CD4-positive, alpha-beta T cell (primary cell): ENCODE results near the gene RNF113B. TPM values are rescaled to one million over a fixed set of nuclear protein-coding genes. Genes with fewer than 3 reads are reported as not detected.

Experiments
- ATAC-seq: fragments of 200-7000 bp; cut with Tn5 transposase; one replicate; pipeline ENCODE4 v1.10.0; 2022; ENCODE audit warnings: mild to moderate bottlenecking; ENCODE audit not compliant: poor library complexity
- CTCF ChIA-PET: fragments of 350-600 bp; sonication (Branson Sonifier 250); formaldehyde crosslinking; loops from one replicate; lab custom pipeline; 2021; ENCODE audit warnings: antibody characterized with exemption, inconsistent platforms; lab: Charles Lee
- POLR2A ChIA-PET: fragments of 350-600 bp; sonication (Branson Sonifier 250); formaldehyde crosslinking; loops from one replicate; lab custom pipeline; 2021; ENCODE audit warnings: antibody characterized with exemption, inconsistent platforms; lab: Charles Lee
- DNase-seq, 14 experiments: peaks; one replicate each; pipeline ENCODE4 v3.0.0-alpha.2; 2013 to 2020; ENCODE audit warnings: mixed read lengths in 2 of 14
- H3K27ac ChIP-seq, 2 donors: one replicate each; pipeline versions ENCODE4 v1.5.1 to v1.7.0; 2013; ENCODE audit warnings: low read length in 2 of 2, low read depth in 1 of 2, mild to moderate bottlenecking in 1 of 2
- H3K27me3 ChIP-seq, 2 experiments: 1 replicate in 1 of 2; 2 replicates in 1 of 2; pipeline versions ENCODE4 v1.6.1 to v1.7.0; 2013; ENCODE audit warnings: low read length in 2 of 2, control low read depth in 1 of 2, mild to moderate bottlenecking in 1 of 2, moderate library complexity in 1 of 2; ENCODE audit not compliant: insufficient read depth in 2 of 2, control insufficient read depth in 1 of 2
- H3K36me3 ChIP-seq: one replicate; pipeline ENCODE4 v1.6.1; 2013; ENCODE audit warnings: low read length, control low read depth; ENCODE audit not compliant: insufficient read depth
- H3K4me1 ChIP-seq: one replicate; pipeline ENCODE4 v1.6.1; 2013; ENCODE audit warnings: low read length, control low read depth; ENCODE audit not compliant: insufficient read depth
- H3K4me3 ChIP-seq: one replicate; pipeline ENCODE4 v1.5.1; 2013; ENCODE audit warnings: mild to moderate bottlenecking, low read length, moderate library complexity
- H3K9me3 ChIP-seq, 2 experiments: 1 replicate in 1 of 2; 2 replicates in 1 of 2; pipeline versions ENCODE4 v1.6.1 to v1.7.0; 2013; ENCODE audit warnings: low read length in 2 of 2, mild to moderate bottlenecking in 2 of 2, control low read depth in 1 of 2, moderate library complexity in 1 of 2; ENCODE audit not compliant: control insufficient read depth in 1 of 2, insufficient read depth in 1 of 2
- H3K27ac Mint-ChIP-seq: one replicate; pipeline ENCODE4 v1.8.0; 2020; ENCODE audit warnings: mixed read lengths
- H3K27me3 Mint-ChIP-seq: one replicate; pipeline ENCODE4 v1.8.0; 2021; ENCODE audit warnings: mixed read lengths
- H3K36me3 Mint-ChIP-seq: one replicate; pipeline ENCODE4 v1.8.0; 2021; ENCODE audit warnings: low read depth, mixed read lengths
- H3K4me1 Mint-ChIP-seq: one replicate; pipeline ENCODE4 v1.8.0; 2021; ENCODE audit warnings: low read depth, mixed read lengths
- H3K4me3 Mint-ChIP-seq: one replicate; pipeline ENCODE4 v1.8.0; 2020; ENCODE audit warnings: mild to moderate bottlenecking, mixed read lengths
- H3K9me3 Mint-ChIP-seq: one replicate; pipeline ENCODE4 v1.8.0; 2020; ENCODE audit warnings: mixed read lengths
- intact Hi-C, 2 experiments: fragments of 100-400 bp; cut with DNase I in 1 of 2; cut with micrococcal nuclease in 1 of 2; formaldehyde crosslinking; loops; one replicate each; pipeline versions ENCODE4 v1.15.1 to v1.9.0; 2023 to 2025; cut with DNase I, micrococcal nuclease
- total RNA-seq, 174 experiments: library from RNA in 2 of 174; stranded (reverse) in 2 of 174; gene quantifications; one replicate each; pipeline ENCODE4 v1.2.3 and lab custom pipeline; 2021 to 2026
- TF ChIP-seq, protein P1 (sequence below): fragments of 200-600 bp; IDR thresholded peaks from one replicate; pipeline ENCODE4 v1.8.0; 2022; ENCODE audit warnings: antibody characterized with exemption, mild to moderate bottlenecking

The RNF113B gene
- total RNA-seq, 2 experiments from 2014 or later, result not detected

DNA sequence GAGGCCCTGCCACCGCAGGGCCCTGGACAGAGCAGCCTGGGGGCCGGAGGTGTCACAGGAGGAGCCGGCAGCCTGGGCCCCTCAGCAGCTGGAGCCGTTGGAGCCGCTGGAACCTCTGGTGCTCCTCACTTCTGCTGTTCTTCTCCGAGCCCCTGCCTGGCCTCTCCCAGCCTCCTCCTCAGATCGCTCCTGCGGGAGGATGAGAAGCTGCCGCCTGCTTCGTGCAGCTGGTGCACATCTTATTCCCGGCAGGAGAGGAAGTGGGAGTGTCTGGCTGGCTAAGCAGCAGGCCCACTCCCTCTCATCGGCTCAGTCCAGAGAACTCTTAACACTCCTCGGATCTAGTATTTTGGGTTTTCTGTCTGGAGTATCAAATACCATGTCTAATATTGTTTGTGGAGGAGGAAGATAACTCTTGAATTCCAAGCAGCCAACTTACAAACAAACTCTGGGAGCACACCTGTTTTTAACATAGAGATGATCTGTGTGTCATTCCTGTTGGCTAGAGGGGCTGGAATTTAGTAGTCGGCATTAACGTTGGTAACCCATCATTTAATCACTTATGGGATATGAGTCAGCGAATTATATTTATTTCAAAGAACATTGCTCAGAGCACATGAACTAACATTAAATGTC is 37.1 kb upstream of the RNF113B start:
- H3K4me1 ChIP-seq, result no peaks in the 10 kb centered on the region
- peaks cover 18% of the 10 kb centered on the region for H3K27me3 Mint-ChIP-seq
- ChIA-PET CTCF (no interaction called here), POLR2A (no interaction called here)
- no peak overlapping the region for H3K27ac ChIP-seq
- H3K36me3 ChIP-seq, result no peaks in the 10 kb centered on the region
- no peaks in the 10 kb centered on the region for H3K9me3 Mint-ChIP-seq
- H3K27ac Mint-ChIP-seq, result no peak overlapping the region
- H3K36me3 Mint-ChIP-seq, result no peaks in the 10 kb centered on the region
- intact Hi-C loops, result no loop called here
- DNase-seq (no peak), ATAC-seq (no peak)
- H3K4me3 Mint-ChIP-seq, result no peak overlapping the region
- peaks cover 0 to 3% of the 10 kb centered on the region in 2 experiments for H3K9me3 ChIP-seq
- no peaks in the 10 kb centered on the region for H3K27me3 ChIP-seq
- TF ChIP-seq, protein P1, sequence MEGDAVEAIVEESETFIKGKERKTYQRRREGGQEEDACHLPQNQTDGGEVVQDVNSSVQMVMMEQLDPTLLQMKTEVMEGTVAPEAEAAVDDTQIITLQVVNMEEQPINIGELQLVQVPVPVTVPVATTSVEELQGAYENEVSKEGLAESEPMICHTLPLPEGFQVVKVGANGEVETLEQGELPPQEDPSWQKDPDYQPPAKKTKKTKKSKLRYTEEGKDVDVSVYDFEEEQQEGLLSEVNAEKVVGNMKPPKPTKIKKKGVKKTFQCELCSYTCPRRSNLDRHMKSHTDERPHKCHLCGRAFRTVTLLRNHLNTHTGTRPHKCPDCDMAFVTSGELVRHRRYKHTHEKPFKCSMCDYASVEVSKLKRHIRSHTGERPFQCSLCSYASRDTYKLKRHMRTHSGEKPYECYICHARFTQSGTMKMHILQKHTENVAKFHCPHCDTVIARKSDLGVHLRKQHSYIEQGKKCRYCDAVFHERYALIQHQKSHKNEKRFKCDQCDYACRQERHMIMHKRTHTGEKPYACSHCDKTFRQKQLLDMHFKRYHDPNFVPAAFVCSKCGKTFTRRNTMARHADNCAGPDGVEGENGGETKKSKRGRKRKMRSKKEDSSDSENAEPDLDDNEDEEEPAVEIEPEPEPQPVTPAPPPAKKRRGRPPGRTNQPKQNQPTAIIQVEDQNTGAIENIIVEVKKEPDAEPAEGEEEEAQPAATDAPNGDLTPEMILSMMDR, result no peak
- no peak overlapping the region for H3K4me3 ChIP-seq
- no peaks in the 10 kb centered on the region for H3K4me1 Mint-ChIP-seq

DNA sequence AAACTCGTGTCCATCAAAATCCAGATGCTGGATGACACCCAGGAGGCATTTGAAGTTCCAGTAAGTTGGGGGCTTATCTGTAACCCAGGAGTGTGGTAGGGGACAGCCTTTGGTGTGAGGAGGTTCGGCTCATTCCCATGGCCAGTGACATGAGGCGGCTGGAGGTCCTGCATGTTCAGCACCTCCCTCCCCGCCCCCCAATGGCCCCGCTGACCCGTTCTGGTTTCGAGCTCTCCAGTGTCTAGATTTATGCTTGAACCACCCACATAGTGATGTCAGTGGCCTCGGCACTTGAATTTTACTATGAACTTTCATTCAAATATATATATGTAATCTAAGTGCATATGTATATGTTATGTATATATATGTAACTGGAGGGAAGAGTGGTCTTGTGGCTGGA is 36.3 kb upstream of the RNF113B start:
- H3K36me3 ChIP-seq, result no peaks in the 10 kb centered on the region
- H3K27ac Mint-ChIP-seq, result no peak overlapping the region
- H3K9me3 Mint-ChIP-seq, result no peaks in the 10 kb centered on the region
- CTCF ChIA-PET, result no interaction called here
- H3K4me1 Mint-ChIP-seq, result no peaks in the 10 kb centered on the region
- H3K27ac ChIP-seq, result no peak overlapping the region
- H3K4me3 ChIP-seq, result no peak overlapping the region
- DNase-seq (no peak), ATAC-seq (no peak)
- POLR2A ChIA-PET, result no interaction called here
- H3K9me3 ChIP-seq, result peaks cover 0 to 3% of the 10 kb centered on the region in 2 experiments
- H3K27me3 ChIP-seq, result no peaks in the 10 kb centered on the region
- H3K4me3 Mint-ChIP-seq, result no peak overlapping the region
- peaks cover 18% of the 10 kb centered on the region for H3K27me3 Mint-ChIP-seq
- TF ChIP-seq, protein P1, result no peak
- H3K36me3 Mint-ChIP-seq, result no peaks in the 10 kb centered on the region
- intact Hi-C loops, result no loop called here
- no peaks in the 10 kb centered on the region for H3K4me1 ChIP-seq

DNA sequence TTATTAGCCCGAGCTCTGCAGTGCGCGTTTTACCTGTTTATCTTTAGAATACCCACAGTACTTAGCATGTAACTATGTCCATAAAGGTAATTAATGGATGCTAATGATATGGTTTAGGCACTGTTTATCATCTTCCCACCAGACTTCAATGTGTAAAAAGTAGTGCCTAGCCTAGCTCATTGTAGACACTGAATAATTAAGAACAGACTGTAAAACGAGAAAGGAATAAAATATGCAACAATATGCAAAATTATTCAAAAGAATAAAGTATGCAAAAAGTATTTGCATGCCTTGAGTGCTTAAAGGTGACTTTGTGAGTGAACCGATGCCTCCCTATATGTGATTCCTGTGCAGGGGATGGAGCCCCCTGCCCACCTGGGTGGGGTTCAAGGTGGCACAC is 35.7 kb upstream of the RNF113B start:
- H3K27me3 Mint-ChIP-seq, result peaks cover 18% of the 10 kb centered on the region
- peaks cover 0 to 3% of the 10 kb centered on the region in 2 experiments for H3K9me3 ChIP-seq
- H3K9me3 Mint-ChIP-seq, result no peaks in the 10 kb centered on the region
- H3K36me3 Mint-ChIP-seq, result no peaks in the 10 kb centered on the region
- DNase-seq, result no peak
- no peak overlapping the region for H3K27ac Mint-ChIP-seq
- CTCF ChIA-PET, result no interaction called here
- H3K4me1 ChIP-seq, result no peaks in the 10 kb centered on the region
- no peaks in the 10 kb centered on the region for H3K4me1 Mint-ChIP-seq
- H3K27me3 ChIP-seq, result no peaks in the 10 kb centered on the region
- POLR2A ChIA-PET, result interaction anchor here (0.6 kb wide), 1 partner anchor 82 kb away, joined by 3 read pairs; no protein-coding TSS in a partner anchor
- H3K36me3 ChIP-seq, result no peaks in the 10 kb centered on the region
- no peak overlapping the region for H3K4me3 Mint-ChIP-seq
- no peak overlapping the region for H3K4me3 ChIP-seq
- no peak for ATAC-seq
- H3K27ac ChIP-seq, result no peak overlapping the region
- intact Hi-C loops, result no loop called here
- TF ChIP-seq, protein P1, result no peak
